Tibial artery (tissue), 4 donors: Measurements from ENCODE around the gene ABCC1.

Experiments
- DNase-seq, 2 donors: peaks; one replicate each; pipeline ENCODE4 v3.0.0-alpha.2; 2019
- H3K27ac ChIP-seq, 2 donors: fragments of 200-600 bp; sonication (generic) in 1 of 2; 1 replicate in 1 of 2; 2 replicates in 1 of 2; pipeline ENCODE4 v1.5.1; 2018 to 2019; ENCODE audit warnings: mild to moderate bottlenecking in 1 of 2
- H3K27me3 ChIP-seq, 2 donors: fragments of 200-600 bp; sonication (generic) in 1 of 2; one replicate each; pipeline versions ENCODE4 v1.5.1 to v1.6.0; 2016 to 2019
- H3K36me3 ChIP-seq, 3 donors: fragments of 200-600 bp; sonication (generic) in 2 of 3; one replicate each; pipeline ENCODE4 v1.5.1; 2016 to 2019; ENCODE audit warnings: mild to moderate bottlenecking in 2 of 3
- H3K4me1 ChIP-seq, 4 donors: fragments of 200-600 bp; sonication (generic) in 2 of 4; 1 replicate in 3 of 4; 2 replicates in 1 of 4; pipeline ENCODE4 v1.5.1; 2016 to 2019
- H3K4me3 ChIP-seq, 2 donors: fragments of 200-600 bp; sonication (generic) in 1 of 2; 1 replicate in 1 of 2; 2 replicates in 1 of 2; pipeline ENCODE4 v1.5.1; 2018 to 2019; ENCODE audit warnings: mild to moderate bottlenecking in 2 of 2
- H3K9me3 ChIP-seq, 3 donors: fragments of 200-600 bp; sonication (generic) in 1 of 3; one replicate each; pipeline ENCODE4 v1.5.1; 2016 to 2019
- intact Hi-C: fragments of 100-400 bp; cut with DNase I; formaldehyde crosslinking; loops from one replicate; pipeline ENCODE4 v1.15.0; 2023; ENCODE audit warnings: low total_unique reads
- TF ChIP-seq, protein P1 (sequence below), 2 experiments: fragments of 200-600 bp in 1 of 2; fragments of 450-650 bp in 1 of 2; IDR thresholded peaks; one replicate each; pipeline ENCODE4 v1.5.1; 2017 to 2019; ENCODE audit warnings: antibody characterized with exemption in 2 of 2, mild to moderate bottlenecking in 1 of 2, moderate library complexity in 1 of 2

Gene ABCC1

GRCh38 chr16:16143038-16143763 is 193.8 kb downstream of the ABCC1 start:
- no peak overlapping the region for H3K4me3 ChIP-seq
- intact Hi-C loops: no loop called here
- H3K9me3 ChIP-seq: no peaks in the 10 kb centered on the region
- H3K27ac ChIP-seq: no peak overlapping the region
- peaks cover 0 to 3% (median 1%) of the 10 kb centered on the region in 4 donors for H3K4me1 ChIP-seq
- no peak for DNase-seq
- peaks cover 37 to 60% (median 55%) of the 10 kb centered on the region in 3 donors for H3K36me3 ChIP-seq
- TF ChIP-seq, protein P1, sequence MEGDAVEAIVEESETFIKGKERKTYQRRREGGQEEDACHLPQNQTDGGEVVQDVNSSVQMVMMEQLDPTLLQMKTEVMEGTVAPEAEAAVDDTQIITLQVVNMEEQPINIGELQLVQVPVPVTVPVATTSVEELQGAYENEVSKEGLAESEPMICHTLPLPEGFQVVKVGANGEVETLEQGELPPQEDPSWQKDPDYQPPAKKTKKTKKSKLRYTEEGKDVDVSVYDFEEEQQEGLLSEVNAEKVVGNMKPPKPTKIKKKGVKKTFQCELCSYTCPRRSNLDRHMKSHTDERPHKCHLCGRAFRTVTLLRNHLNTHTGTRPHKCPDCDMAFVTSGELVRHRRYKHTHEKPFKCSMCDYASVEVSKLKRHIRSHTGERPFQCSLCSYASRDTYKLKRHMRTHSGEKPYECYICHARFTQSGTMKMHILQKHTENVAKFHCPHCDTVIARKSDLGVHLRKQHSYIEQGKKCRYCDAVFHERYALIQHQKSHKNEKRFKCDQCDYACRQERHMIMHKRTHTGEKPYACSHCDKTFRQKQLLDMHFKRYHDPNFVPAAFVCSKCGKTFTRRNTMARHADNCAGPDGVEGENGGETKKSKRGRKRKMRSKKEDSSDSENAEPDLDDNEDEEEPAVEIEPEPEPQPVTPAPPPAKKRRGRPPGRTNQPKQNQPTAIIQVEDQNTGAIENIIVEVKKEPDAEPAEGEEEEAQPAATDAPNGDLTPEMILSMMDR (IDR thresholded peaks at IDR 0.05): no peak
- H3K27me3 ChIP-seq: no peaks in the 10 kb centered on the region

DNA sequence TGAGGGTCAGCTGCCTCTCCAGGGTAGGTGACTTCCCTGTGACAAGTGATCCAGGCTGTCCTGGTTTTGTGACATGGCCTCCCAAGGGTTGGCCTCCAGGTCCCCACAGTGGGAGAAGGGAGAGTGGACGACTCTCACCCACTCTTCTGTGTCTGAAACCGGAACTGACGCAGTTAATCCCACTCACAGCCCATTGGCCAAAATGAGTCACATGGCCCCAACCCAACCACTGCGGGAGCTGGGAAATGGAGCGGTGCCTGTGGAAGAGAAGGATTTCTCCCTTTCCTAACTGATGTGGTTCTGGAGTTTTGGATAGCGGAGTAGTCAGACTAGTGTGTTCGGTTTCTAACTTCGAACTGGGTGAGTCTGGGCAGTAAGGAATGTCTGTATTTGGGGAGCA is 194.5 kb downstream of the ABCC1 start:
- Histone ChIP-seq H3K4me3 (no peak overlapping the region), H3K27me3 (no peaks in the 10 kb centered on the region), H3K4me1 (peaks cover 0 to 9% (median 5%) of the 10 kb centered on the region in 4 donors), H3K9me3 (no peaks in the 10 kb centered on the region), H3K36me3 (peaks cover 30 to 52% (median 48%) of the 10 kb centered on the region in 3 donors), H3K27ac (no peak overlapping the region)
- no peak for DNase-seq
- intact Hi-C loops: no loop called here
- TF ChIP-seq, protein P1 (IDR thresholded peaks at IDR 0.05): no peak

GRCh38 chr16:16144416-16144815 is 195.0 kb downstream of the ABCC1 start:
- Histone ChIP-seq H3K27ac (no peak overlapping the region), H3K4me3 (no peak overlapping the region), H3K4me1 (peaks cover 0 to 14% (median 7%) of the 10 kb centered on the region in 4 donors), H3K27me3 (no peaks in the 10 kb centered on the region), H3K9me3 (no peaks in the 10 kb centered on the region), H3K36me3 (peaks cover 25 to 48% (median 43%) of the 10 kb centered on the region in 3 donors)
- intact Hi-C loops: no loop called here
- TF ChIP-seq, protein P1 (IDR thresholded peaks at IDR 0.05): no peak
- DNase-seq: no peak

DNA sequence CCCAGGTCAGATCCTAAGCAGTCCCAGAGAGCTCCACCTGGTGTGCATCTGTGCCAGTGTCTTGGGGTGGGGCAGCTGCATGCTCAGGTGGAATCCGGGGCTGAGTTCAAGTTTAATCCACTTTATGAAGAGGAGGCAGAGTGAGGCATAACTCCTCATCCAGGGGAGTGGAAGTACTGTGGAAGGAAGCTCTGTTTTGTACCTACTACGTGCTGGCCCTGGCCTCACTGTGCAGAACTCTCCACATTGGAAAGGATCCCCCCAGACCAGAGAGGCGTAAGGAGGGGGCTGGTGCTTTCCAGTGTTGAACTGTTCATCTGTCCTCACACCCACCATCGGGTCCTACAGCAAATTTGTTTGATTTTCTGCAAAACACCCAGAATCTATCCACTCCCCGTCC is 195.9 kb downstream of the ABCC1 start:
- Histone ChIP-seq H3K4me1 (peaks cover 0 to 22% (median 15%) of the 10 kb centered on the region in 4 donors), H3K9me3 (no peaks in the 10 kb centered on the region), H3K27ac (no peak overlapping the region), H3K4me3 (no peak overlapping the region), H3K27me3 (no peaks in the 10 kb centered on the region), H3K36me3 (peaks cover 17 to 40% (median 34%) of the 10 kb centered on the region in 3 donors)
- intact Hi-C loops: no loop called here
- no peak for DNase-seq
- TF ChIP-seq, protein P1 (IDR thresholded peaks at IDR 0.05): no peak

DNA sequence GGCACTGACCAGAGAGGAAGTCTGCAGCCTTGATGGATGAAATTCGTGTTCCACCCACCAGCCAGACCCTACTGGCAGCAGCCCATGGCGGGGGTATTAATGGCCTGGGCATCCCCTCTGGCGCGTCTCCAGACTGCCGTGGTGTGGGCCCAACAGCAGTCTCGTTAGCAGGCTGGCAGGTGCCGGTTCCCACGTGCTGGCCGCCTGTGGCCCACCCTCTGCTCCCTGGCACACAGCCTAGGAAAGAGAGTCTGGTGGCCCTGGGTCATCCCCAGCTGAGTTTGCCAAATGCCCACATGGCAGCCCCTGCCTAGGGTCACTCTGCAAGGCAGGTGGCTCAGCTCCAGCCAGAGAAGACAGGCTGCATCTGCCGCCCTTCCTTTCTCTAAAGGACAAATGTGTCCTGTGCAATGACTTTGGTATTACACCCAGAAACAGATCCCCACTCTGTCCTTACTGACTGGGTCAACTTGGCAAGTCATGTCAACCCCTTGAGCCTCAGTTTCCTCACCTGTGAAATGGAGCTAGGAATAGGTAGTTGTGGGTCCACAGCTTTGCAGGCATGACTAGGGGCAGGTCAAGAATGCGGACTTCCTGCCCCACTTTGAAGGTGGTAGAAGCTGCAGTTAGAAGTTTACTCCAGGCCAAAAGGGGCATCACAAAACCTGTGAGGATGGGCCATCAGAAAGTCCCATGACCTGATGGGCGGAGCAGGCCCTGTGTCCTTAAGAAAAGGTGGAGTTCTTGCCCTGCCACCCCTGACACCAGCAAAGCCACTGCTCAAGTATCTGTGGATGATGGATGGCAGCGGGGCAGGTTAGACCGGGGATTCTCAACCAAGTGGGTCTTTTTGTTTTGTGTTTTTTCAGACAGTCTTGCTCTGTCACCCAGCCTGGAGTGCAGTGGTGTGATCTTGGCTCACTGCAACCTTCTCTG is 197.2 kb downstream of the ABCC1 start:
- peaks cover 0 to 31% (median 21%) of the 10 kb centered on the region in 4 donors for H3K4me1 ChIP-seq
- TF ChIP-seq, protein P1 (IDR thresholded peaks at IDR 0.05): no peak
- DNase-seq: no peak

More for the DNA sequence above, 197.2 kb downstream of the ABCC1 start:
- H3K27me3 ChIP-seq: no peaks in the 10 kb centered on the region
- no peaks in the 10 kb centered on the region for H3K9me3 ChIP-seq
- intact Hi-C loops: no loop called here
- no peak overlapping the region for H3K4me3 ChIP-seq
- H3K36me3 ChIP-seq: peaks cover 4 to 26% (median 20%) of the 10 kb centered on the region in 3 donors
- H3K27ac ChIP-seq: no peak overlapping the region
